OCI-LY7 (cell line): Measurements from ENCODE around the gene SLC2A10.

ENCODE experiments used
- CTCF ChIP-seq: fragments of 200-600 bp; sonication (generic); conservative IDR thresholded peaks from 2 replicates; pipeline ENCODE4 v1.5.1; 2014; ENCODE audit warnings: mild to moderate bottlenecking, antibody characterized with exemption, low read length, moderate library complexity, mixed read lengths
- EZH2phosphoT487 ChIP-seq: fragments of 200-600 bp; sonication (generic); IDR thresholded peaks from 2 replicates; pipeline ENCODE4 v1.6.1; 2018; ENCODE audit warnings: low read depth, borderline replicate concordance, mild to moderate bottlenecking, mixed run types, antibody characterized with exemption, low read length, moderate library complexity, mixed read lengths

DNA sequence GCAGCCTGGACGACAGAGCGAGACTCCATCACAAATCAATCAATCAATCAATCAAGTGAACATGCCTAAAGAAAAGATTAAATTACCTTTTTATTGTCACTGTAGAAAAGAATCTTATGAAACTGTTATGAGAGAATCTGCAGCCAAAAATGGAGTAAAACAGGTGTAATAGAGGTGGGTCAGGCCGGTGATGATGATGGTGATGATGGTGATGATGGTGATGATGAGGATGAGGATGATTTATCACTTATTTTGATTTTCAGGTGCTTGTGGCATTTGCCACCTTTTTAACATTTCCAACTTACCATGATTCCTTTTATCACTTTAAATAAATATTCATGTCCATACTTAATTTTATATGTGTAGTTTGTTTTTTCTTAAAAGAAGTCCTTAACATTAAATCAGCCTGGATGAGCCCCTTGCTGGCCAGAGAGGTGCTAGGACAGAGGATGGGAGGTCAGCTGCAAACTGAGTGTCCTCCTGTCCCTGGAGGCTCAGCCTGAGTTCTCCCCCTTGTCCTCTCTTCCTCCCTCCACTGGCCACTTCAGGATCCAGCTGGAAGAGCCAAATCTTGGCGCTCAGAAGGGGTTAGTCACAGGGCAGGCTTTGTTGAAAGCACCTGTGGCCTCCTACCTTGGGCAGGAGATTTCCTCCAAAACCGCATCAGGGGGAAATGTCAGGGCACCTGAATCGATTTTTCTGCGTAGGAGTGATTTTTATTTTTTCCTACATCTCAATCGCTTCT, 32.6 kb downstream of the SLC2A10 start:
- TF ChIP-seq CTCF, result no peak
- no peak for TF ChIP-seq EZH2phosphoT487
